ENCODE data around the gene GALNT2.

The GALNT2 gene

GRCh38 chr1:230195199-230195598 is 128.2 kb downstream of the GALNT2 start:
- H3K4me3 ChIP-seq (ENCODE audit: control insufficient read depth, low read depth, low read length): no peak overlapping the region
- TF ChIP-seq, protein P1, sequence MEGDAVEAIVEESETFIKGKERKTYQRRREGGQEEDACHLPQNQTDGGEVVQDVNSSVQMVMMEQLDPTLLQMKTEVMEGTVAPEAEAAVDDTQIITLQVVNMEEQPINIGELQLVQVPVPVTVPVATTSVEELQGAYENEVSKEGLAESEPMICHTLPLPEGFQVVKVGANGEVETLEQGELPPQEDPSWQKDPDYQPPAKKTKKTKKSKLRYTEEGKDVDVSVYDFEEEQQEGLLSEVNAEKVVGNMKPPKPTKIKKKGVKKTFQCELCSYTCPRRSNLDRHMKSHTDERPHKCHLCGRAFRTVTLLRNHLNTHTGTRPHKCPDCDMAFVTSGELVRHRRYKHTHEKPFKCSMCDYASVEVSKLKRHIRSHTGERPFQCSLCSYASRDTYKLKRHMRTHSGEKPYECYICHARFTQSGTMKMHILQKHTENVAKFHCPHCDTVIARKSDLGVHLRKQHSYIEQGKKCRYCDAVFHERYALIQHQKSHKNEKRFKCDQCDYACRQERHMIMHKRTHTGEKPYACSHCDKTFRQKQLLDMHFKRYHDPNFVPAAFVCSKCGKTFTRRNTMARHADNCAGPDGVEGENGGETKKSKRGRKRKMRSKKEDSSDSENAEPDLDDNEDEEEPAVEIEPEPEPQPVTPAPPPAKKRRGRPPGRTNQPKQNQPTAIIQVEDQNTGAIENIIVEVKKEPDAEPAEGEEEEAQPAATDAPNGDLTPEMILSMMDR (IDR thresholded peaks at IDR 0.05; ENCODE audit: control insufficient read depth, insufficient read depth, low read depth, low read length, missing control alignments): no peak
- DNase-seq (ENCODE audit: low read depth): no peak

DNA sequence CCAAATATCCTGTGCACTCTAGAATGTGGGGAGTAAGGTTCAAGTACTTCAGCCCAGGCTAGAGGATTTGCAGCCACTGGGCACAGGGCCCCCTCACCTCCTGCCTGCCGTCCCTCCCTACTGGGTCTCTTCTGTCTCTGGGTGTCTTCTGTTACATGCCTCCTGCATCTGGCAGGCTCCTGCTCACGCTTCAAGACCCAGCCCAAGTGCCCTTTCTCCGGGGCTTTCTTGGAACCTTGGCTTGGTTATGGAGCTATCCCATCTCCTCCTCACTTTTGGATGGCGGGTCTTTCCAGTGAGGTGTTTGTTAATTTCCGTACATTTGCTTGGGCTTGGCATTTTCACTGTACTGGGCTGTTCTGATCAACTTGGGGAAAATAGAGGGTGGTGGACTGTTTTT is 129.0 kb downstream of the GALNT2 start:
- no peak overlapping the region for H3K4me3 ChIP-seq (ENCODE audit: control insufficient read depth, low read depth, low read length)
- DNase-seq (ENCODE audit: low read depth): no peak
- TF ChIP-seq, protein P1 (IDR thresholded peaks at IDR 0.05; ENCODE audit: control insufficient read depth, insufficient read depth, low read depth, low read length, missing control alignments): no peak

DNA sequence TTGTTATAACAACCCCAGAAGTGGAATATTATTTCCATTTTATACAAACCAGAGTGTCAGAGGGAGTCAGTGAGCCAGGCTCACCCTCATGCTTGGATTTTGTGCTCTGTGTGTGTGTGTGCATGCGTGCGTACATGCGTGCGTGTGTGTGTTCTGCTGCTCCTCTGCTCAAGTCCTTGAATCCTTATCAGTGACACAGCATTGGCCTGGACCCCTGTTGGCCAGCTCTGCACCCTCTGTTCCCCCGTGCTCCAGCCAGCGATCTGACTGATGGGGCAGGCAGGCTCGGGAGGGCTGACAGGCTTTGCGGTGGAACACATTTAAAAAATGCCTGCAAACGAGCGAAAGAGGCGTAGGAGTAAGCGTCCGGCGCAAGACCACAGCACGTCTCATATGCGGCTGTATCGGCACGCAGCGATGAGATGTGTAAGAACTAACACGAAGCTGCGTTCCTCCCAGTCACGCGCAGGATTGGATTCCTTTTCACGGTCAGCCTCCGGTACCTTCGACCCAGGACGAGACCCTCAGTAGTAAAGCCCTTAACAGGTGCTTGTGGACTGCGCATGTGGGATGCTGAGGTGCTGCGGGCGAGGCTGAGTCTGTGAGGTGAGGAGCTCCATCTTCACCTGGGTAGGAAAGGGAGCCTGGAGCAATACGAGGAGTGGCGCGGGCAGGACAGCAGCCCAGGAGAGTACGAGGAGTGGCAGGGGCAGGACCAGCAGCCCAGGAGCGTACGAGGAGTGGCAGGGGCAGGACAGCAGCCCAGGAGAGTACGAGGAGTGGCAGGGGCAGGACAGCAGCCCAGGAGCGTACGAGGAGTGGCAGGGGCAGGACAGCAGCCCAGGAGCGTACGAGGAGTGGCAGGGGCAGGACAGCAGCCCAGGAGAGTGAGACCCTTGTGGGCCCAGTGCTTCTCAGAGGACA is 130.9 kb downstream of the GALNT2 start:
- TF ChIP-seq, protein P1 (IDR thresholded peaks at IDR 0.05; ENCODE audit: control insufficient read depth, insufficient read depth, low read depth, low read length, missing control alignments): no peak
- no peak for DNase-seq (ENCODE audit: low read depth)
- H3K4me3 ChIP-seq (ENCODE audit: control insufficient read depth, low read depth, low read length): no peak overlapping the region

DNA sequence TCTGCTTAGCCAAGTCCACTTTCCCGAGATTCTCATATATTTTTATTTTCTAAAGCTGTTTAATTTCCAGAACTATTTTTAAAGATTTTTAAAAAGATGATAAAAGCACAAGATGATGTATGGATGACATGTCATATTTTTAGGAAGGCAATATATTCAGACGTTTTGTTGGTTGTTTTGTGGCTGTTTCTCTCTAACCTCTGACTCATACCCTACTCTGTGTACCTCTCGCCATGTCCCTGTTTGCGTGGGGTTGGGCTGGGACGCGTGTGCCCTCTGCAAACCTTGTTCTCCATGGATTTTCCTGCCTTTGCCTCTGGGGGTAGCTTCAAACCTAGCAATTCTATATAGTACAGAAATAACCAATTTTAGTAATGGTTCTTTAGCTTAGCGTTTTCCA is 132.0 kb downstream of the GALNT2 start:
- TF ChIP-seq, protein P1 (IDR thresholded peaks at IDR 0.05; ENCODE audit: control insufficient read depth, insufficient read depth, low read depth, low read length, missing control alignments): no peak
- no peak overlapping the region for H3K4me3 ChIP-seq (ENCODE audit: control insufficient read depth, low read depth, low read length)
- no peak for DNase-seq (ENCODE audit: low read depth)

GRCh38 chr1:230199554-230199953 is 132.5 kb downstream of the GALNT2 start:
- no peak for DNase-seq (ENCODE audit: low read depth)
- H3K4me3 ChIP-seq (ENCODE audit: control insufficient read depth, low read depth, low read length): no peak overlapping the region
- TF ChIP-seq, protein P1 (IDR thresholded peaks at IDR 0.05; ENCODE audit: control insufficient read depth, insufficient read depth, low read depth, low read length, missing control alignments): no peak

- no peak for DNase-seq (ENCODE audit: low read depth)
- no peak overlapping the region for H3K4me3 ChIP-seq (ENCODE audit: control insufficient read depth, low read depth, low read length)
- TF ChIP-seq, protein P1 (IDR thresholded peaks at IDR 0.05; ENCODE audit: control insufficient read depth, insufficient read depth, low read depth, low read length, missing control alignments): no peak
Measured at GRCh38 chr1:230200276-230200675, 133.2 kb downstream of the GALNT2 start.
